HL-60/S4 treated with retinoic acid at 250 ng/mL for 4 days and 3 days (cell line): Measurements from ENCODE around the gene ARMC8.

Experiments
- in situ Hi-C: fragments of 300-500 bp; cut with MboI; formaldehyde crosslinking; loops from 2 replicates; pipeline ENCODE4 v1.7.0; 2022; ENCODE audit warnings: low sequenced_read_pairs

The ARMC8 gene

DNA sequence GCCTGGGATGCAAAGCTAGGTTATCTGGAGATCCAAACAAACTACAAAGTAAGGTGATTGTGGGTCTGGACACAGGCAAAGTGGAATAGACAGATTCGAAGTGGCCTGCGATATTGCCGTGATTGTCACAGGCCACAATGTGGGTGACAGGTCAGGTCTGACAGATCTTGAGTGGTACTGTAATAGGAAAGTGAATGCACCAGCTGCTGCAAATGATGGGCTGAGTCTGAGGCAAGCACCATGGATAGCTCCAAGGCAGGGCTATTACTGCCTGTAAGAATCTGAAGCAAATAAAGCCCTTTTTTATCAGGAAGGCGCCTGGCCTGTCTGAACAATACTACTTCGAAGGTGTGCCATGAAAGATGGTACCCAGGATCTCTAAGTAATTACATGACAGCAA is 10.0 kb downstream of the ARMC8 start:
- in situ Hi-C loops = no loop called here

DNA sequence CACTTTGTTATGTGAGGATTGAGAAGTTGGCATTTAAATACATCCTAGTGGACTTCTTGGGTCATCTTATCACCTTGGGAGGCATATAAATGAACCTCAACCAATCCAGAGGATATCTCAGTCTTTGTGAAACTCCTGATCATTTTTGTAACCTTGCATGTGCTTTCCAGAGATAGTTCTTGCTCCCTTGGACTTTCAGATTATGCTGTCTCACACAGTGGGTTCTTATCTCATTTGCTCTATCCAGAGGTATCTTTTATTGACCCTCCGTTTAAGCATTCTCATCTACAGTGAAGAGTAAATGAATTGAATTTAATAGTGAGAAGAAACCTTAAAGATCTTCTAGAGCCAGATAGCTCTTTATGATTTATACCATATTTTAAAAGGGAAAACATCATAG is 10.4 kb downstream of the ARMC8 start:
- in situ Hi-C loops = no loop called here

DNA sequence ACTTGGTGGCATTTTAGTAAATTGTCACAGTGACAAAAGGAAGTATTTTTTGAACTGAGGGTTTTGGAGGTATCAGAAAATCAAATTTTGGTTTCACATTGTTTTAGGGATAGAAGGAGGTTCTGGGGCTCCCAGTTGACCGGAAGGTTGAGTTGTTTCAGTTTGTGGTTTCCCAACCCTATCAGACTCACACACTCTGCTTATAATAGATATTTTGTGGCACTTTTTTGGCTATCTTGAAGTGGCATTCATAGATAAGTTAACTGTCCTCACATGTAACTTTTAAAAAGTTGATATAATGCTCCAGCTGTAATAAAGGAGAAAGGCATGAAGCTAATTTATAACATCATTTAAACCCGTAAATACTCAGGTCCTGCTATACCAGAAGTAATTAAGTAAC is 12.8 kb downstream of the ARMC8 start:
- in situ Hi-C loops = no loop called here

DNA sequence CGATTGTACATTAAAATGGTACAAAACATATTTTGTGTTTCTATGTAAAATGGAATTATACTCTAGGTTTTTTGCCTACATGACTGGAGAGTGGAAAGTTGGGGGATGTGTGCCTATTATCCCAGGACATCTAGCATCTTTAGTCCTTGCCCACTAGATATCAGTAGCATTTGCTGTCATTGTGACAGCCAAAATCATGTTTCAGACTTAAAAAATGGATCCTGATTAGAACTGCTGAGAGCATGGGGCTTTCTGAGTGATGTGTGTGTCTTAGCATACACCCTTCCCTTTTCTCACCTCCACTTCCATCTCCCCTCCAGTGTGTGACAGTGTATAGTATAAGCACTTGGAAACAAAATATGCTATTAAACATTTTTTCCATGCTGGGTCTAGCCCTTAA is 13.3 kb downstream of the ARMC8 start:
- in situ Hi-C loops = no loop called here

GRCh38 chr3:138202945-138203701 is 16.0 kb downstream of the ARMC8 start:
- in situ Hi-C loops = no loop called here

- in situ Hi-C loops = no loop called here
Observed at GRCh38 chr3:138203938-138204337, 16.8 kb downstream of the ARMC8 start.

- in situ Hi-C loops = no loop called here
Observed at GRCh38 chr3:138205527-138205926, 18.4 kb downstream of the ARMC8 start.

DNA sequence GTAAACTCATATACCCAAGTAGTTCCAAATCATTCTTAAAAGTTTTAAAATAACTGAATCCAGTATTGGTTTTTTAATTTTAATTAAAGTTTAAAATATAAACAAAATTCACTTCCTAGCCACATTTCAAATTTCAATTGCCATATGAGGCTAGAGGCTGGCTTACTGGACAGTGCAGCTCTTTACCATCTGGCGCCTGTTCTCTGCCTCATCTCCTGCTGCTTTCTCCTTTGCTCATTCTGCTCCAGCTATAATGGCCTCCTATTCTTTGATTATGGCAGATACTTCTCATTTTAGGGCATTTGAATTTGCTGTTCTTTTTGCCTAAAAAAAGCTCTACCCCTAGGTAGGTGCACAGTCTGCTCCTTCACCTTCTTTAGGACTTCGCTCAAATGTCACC is 19.1 kb downstream of the ARMC8 start:
- in situ Hi-C loops = no loop called here

GRCh38 chr3:138210528-138210927 is 23.4 kb downstream of the ARMC8 start:
- in situ Hi-C loops = no loop called here

- in situ Hi-C loops = no loop called here
Observed at GRCh38 chr3:138213398-138214085, 26.4 kb downstream of the ARMC8 start.

GRCh38 chr3:138219255-138219654 is 32.2 kb downstream of the ARMC8 start:
- in situ Hi-C loops = no loop called here

- in situ Hi-C loops = no loop called here
Observed at GRCh38 chr3:138220242-138220641, 33.1 kb downstream of the ARMC8 start.

GRCh38 chr3:138220788-138221187 is 33.7 kb downstream of the ARMC8 start:
- in situ Hi-C loops = no loop called here

DNA sequence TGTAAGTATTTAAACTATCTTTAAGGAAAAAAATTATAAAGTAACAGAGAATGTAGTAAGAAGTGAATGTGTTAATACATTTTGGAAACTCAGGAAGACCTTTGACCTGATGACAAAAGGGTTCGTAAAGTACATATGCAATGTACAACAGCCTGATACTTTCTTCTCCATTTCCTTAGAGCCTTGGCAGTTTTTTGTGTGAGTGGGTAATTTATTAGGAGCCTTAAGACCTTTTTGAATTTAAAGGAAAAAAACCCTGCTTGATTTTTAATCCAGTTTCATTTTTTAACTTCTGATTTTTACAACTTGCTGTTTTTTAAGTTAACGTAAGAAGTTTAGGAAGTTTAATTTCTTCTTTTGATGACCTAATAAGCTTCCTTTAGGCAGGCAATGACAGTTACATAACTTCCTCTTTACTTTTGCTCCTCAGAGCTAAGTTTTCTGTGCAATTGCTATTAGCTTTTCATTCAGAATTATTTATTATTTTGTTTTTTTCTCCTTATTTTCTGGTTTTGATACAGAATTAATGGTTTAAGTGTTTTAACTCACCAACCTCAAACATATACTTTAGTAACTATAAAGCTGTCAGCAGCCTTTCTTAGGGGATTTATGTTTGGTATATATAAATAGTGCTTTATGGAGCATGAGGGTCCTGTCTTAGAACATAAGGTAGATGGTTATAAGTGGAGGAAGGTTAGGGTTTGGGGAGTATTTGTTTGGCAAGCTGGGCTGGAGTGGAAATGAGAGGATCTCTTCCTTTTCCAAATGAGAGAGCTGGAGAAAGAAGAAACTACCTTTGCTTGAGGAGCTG is 35.2 kb downstream of the ARMC8 start:
- in situ Hi-C loops = no loop called here

GRCh38 chr3:138222942-138223287 is 35.8 kb downstream of the ARMC8 start:
- in situ Hi-C loops = no loop called here

DNA sequence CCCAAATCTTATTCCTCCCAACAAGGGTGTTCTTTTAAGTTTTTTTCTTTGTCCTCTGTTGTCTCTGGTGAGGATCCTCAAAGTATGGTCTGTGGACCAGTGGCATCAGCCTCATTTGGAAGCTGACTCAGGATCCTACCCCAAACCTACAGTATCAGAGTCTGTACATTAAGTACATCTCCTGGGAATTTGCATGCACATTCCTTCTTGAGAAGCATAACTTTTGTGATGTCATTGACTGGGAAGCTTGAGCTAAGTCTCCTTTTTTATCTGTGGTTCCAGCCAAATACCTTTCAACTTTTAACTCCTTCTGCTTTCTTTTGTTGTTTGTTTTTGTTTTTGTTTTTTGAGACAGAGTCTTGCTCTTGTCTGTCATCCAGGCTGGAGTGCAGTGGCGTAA is 40.5 kb downstream of the ARMC8 start:
- in situ Hi-C loops = no loop called here

DNA sequence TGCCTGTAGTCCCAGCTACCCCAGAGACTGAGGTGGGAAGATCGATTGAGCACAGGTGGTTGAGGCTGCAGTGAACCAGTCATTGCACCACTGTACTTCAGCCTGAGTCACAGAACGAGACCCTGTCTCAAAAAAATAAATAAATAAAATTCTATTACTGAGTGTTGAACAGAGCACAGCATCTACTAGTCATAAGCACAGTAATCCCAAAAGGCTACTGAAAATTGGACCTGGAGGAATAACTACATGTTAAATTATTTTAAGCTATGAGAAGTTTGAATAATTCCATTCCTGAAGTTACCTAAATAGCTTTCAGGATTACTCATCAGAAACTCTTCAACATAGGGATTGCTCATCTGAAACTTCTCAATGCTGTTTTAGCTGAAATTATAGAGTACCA is 43.4 kb downstream of the ARMC8 start:
- in situ Hi-C loops = no loop called here

GRCh38 chr3:138232705-138233364 is 45.7 kb downstream of the ARMC8 start:
- in situ Hi-C loops = no loop called here

DNA sequence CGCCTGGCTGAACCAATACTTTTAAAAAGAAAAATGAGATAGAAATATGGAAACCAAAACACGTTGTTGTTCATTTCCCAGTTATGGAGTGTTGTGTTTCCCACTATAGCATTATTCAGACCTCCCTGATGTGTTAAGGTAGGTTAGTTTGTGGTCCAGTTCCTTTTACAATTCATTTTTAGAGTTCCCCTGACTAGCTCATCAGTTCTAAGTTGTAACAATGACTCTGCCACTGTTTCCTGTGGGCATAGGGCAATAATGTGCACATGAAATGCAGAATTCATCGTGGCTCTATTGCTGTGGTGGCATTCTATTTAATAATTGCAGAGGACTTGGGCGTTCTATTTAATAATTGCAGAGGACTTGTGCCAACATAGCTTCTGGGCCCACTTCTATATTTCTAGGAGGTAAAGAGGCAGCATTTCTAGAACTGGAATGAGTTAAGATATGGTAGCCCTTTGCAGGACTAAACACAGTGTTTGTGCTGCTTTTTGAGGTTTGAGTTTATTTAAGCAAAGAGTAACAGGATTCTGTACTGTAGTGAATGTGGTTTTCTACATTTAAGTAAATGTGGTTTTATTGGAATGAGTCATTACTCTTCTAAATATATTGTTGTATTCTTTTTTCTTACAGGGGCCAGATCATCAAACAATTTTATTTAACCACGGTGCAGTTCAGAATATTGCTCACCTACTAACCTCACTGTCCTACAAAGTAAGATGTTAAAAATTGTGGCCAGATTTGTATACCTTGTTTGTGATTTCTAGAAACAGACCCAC is 47.5 kb downstream of the ARMC8 start:
- in situ Hi-C loops = no loop called here

DNA sequence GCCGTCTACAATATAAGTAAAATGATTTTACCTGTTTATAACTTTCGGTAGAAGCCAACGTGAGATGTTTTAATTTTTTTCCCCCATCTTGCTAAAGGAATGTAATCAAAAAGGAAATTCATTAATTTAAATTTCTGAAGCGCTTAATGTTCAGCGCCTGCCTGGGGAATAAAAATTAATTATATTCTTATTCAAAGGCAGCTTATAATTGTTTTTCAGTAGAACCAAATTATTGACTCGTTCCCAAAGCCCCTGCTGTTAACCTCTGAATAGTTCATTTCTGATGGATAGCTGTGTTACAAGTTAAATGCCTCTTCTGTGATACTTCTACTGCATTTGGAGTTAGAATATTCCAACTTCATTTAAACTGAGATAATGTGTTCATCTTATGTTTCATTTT is 51.6 kb downstream of the ARMC8 start:
- in situ Hi-C loops = no loop called here

GRCh38 chr3:138241061-138241460 is 54.0 kb downstream of the ARMC8 start:
- in situ Hi-C loops = no loop called here
